MM.1S (cell line): ENCODE data around the gene DLGAP1.
A peak's percentile ranks its signal among the peaks of the same experiment; 100 is the strongest.

Source experiments
- DNase-seq: peaks from one replicate; pipeline ENCODE4 v3.0.0-alpha.2; 2015
- H2AFZ ChIP-seq: fragments of 300-600 bp; sonication (generic); 2 replicates; pipeline ENCODE4 v1.6.0; 2016; ENCODE audit warnings: antibody characterized with exemption, low read length
- H3F3A ChIP-seq: fragments of 300-600 bp; sonication (generic); 2 replicates; pipeline ENCODE4 v1.6.1; 2016; ENCODE audit warnings: mild to moderate bottlenecking, antibody characterized with exemption, low read length, moderate library complexity, mixed read lengths; ENCODE audit not compliant: insufficient read depth
- H3K27ac ChIP-seq: fragments of 300-600 bp; sonication (generic); 2 replicates; pipeline ENCODE4 v1.5.1; 2016; ENCODE audit warnings: mild to moderate bottlenecking, low read length
- H3K27me3 ChIP-seq: fragments of 300-600 bp; sonication (generic); replicated peaks from 2 replicates; pipeline ENCODE4 v1.6.0; 2016; ENCODE audit warnings: low read length; ENCODE audit not compliant: insufficient read depth
- H3K36me3 ChIP-seq: fragments of 300-600 bp; sonication (generic); replicated peaks from 2 replicates; pipeline ENCODE4 v1.6.1; 2016; ENCODE audit warnings: mild to moderate bottlenecking, low read length, mixed read lengths; ENCODE audit not compliant: insufficient read depth
- H3K4me1 ChIP-seq: fragments of 300-600 bp; sonication (generic); 2 replicates; pipeline ENCODE4 v1.6.1; 2016; ENCODE audit warnings: low read length, mixed read lengths
- H3K4me2 ChIP-seq: fragments of 300-600 bp; sonication (generic); 2 replicates; pipeline ENCODE4 v1.6.0; 2016; ENCODE audit warnings: low read depth, low read length
- H3K4me3 ChIP-seq: fragments of 300-600 bp; sonication (generic); 2 replicates; pipeline ENCODE4 v1.5.1; 2016; ENCODE audit warnings: low read length, mixed read lengths
- H3K79me2 ChIP-seq: fragments of 300-600 bp; sonication (generic); 2 replicates; pipeline ENCODE4 v1.6.1; 2016; ENCODE audit warnings: mixed run types, low read length, mixed read lengths
- H3K9ac ChIP-seq: fragments of 300-600 bp; sonication (generic); 2 replicates; pipeline ENCODE4 v1.6.1; 2016; ENCODE audit warnings: low read length, mixed read lengths
- H3K9me2 ChIP-seq: fragments of 300-600 bp; sonication (generic); replicated peaks from 2 replicates; pipeline ENCODE4 v1.6.1; 2016; ENCODE audit warnings: mild to moderate bottlenecking, low read length, mixed read lengths; ENCODE audit not compliant: insufficient read depth
- H3K9me3 ChIP-seq: fragments of 300-600 bp; sonication (generic); replicated peaks from 2 replicates; pipeline ENCODE4 v1.6.1; 2016; ENCODE audit warnings: mild to moderate bottlenecking, low read length, mixed read lengths; ENCODE audit not compliant: insufficient read depth
- H4K20me1 ChIP-seq: fragments of 300-600 bp; sonication (generic); 2 replicates; pipeline ENCODE4 v1.6.1; 2016; ENCODE audit warnings: mild to moderate bottlenecking, low read length, moderate library complexity, mixed read lengths; ENCODE audit not compliant: insufficient read depth
- EZH2 ChIP-seq: fragments of 300-600 bp; sonication (generic); optimal IDR thresholded peaks from 2 replicates; pipeline ENCODE3; 2017; ENCODE audit warnings: low read depth, mild to moderate bottlenecking, antibody characterized with exemption, low read length, mixed read lengths
- EZH2phosphoT487 ChIP-seq: fragments of 300-600 bp; sonication (generic); IDR thresholded peaks from 2 replicates; pipeline ENCODE4 v1.6.1; 2018; ENCODE audit warnings: antibody characterized with exemption, low read length
- TF ChIP-seq, protein P1 (sequence below): fragments of 300-600 bp; sonication (generic); IDR thresholded peaks from 2 replicates; pipeline ENCODE4 v1.5.1; 2016; ENCODE audit warnings: antibody characterized with exemption, low read length, mixed read lengths

DLGAP1 gene

DNA sequence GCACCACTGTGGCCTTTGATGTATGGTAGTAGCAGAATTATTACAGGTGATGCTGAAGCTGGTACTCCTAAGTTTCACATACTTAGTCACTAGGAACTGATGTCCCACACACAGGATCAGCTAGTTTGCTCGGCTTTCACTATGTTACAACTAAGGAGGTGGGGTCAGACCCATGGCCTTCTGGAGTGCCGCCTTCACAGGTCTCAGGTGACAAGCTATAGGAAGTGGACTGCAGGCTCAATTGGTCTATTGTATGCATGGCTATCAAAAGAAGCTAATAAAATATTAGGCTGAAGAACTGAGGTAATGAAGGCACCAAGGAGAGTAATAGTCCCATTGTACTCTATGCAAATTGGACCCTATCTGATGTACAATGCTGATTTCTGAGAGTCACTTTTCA, 170.6 kb downstream of the DLGAP1 start:
- H3K4me3 ChIP-seq: no peak overlapping the region
- no peaks in the 10 kb centered on the region for H3K27me3 ChIP-seq
- H3K27ac ChIP-seq: no peak overlapping the region
- no peaks in the 10 kb centered on the region for H3F3A ChIP-seq
- no peaks in the 10 kb centered on the region for H3K36me3 ChIP-seq
- no peaks in the 10 kb centered on the region for H3K9me2 ChIP-seq
- TF ChIP-seq, protein P1, sequence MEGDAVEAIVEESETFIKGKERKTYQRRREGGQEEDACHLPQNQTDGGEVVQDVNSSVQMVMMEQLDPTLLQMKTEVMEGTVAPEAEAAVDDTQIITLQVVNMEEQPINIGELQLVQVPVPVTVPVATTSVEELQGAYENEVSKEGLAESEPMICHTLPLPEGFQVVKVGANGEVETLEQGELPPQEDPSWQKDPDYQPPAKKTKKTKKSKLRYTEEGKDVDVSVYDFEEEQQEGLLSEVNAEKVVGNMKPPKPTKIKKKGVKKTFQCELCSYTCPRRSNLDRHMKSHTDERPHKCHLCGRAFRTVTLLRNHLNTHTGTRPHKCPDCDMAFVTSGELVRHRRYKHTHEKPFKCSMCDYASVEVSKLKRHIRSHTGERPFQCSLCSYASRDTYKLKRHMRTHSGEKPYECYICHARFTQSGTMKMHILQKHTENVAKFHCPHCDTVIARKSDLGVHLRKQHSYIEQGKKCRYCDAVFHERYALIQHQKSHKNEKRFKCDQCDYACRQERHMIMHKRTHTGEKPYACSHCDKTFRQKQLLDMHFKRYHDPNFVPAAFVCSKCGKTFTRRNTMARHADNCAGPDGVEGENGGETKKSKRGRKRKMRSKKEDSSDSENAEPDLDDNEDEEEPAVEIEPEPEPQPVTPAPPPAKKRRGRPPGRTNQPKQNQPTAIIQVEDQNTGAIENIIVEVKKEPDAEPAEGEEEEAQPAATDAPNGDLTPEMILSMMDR: no peak
- TF ChIP-seq EZH2phosphoT487 (no peak), EZH2 (no peak)
- H3K4me2 ChIP-seq: no peak overlapping the region
- no peaks in the 10 kb centered on the region for H4K20me1 ChIP-seq
- H3K9ac ChIP-seq: no peak overlapping the region
- H2AFZ ChIP-seq: no peak overlapping the region
- no peaks in the 10 kb centered on the region for H3K79me2 ChIP-seq
- H3K9me3 ChIP-seq: no peaks in the 10 kb centered on the region
- no peak for DNase-seq
- H3K4me1 ChIP-seq: no peaks in the 10 kb centered on the region

DNA sequence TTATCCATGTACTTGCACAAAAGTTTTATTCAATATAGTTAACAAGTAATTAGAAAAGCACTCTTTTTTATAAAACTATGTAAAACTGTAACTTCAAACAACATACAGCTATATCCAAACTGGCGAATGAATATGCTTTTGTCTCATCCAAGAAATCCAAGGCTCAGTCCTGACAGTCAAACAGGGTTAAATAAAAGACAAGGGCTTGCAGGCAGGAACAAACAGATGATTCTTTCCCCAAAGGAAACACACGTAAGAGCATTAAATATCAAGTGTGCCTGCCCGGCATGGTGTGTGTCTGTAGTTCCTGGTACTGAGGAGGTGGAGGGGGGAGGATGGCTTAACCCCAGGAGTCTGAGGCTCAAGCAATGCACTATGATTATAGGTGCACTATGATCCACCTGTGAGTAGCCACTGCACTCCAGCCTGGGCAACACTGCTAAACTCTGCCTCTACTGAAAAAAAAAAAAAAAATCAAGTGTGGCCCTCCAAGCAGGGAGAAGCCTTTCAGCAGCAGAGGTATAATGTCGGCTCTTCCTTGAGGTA, 171.3 kb downstream of the DLGAP1 start:
- Histone ChIP-seq H3K79me2 (no peaks in the 10 kb centered on the region), H3K27ac (no peak overlapping the region), H3K9me2 (no peaks in the 10 kb centered on the region), H2AFZ (no peak overlapping the region), H3K4me1 (no peaks in the 10 kb centered on the region), H4K20me1 (no peaks in the 10 kb centered on the region), H3K9me3 (no peaks in the 10 kb centered on the region), H3K4me2 (no peak overlapping the region), H3K9ac (no peak overlapping the region), H3K27me3 (no peaks in the 10 kb centered on the region), H3F3A (no peaks in the 10 kb centered on the region), H3K36me3 (no peaks in the 10 kb centered on the region), H3K4me3 (no peak overlapping the region)
- DNase-seq: no peak
- no peak for TF ChIP-seq EZH2

DNA sequence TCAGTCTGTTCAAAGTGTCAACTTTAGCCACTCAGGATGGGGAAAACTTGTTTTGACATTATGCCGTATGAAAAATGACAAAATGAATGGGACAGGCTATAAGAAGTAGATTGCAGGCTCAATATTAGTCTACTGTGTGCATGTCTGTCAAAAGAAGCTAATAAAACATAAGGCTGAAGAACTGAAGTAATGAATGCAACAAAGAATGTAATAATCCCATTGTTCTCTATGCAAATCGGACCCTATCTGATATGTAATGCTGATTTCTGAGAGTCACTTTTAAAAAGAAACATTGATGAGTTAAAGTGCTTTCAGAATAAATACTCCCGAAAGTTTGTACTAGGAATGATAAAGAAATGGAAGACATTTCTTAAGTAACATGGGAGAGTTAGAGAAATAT, 172.2 kb downstream of the DLGAP1 start:
- H3K9me3 ChIP-seq: no peaks in the 10 kb centered on the region
- no peak overlapping the region for H3K4me3 ChIP-seq
- H3K27ac ChIP-seq: no peak overlapping the region
- TF ChIP-seq EZH2 (no peak), EZH2phosphoT487 (no peak)
- TF ChIP-seq, protein P1: no peak
- no peaks in the 10 kb centered on the region for H4K20me1 ChIP-seq
- H3K9me2 ChIP-seq: no peaks in the 10 kb centered on the region
- H3K4me1 ChIP-seq: no peaks in the 10 kb centered on the region
- no peak for DNase-seq
- H3K79me2 ChIP-seq: no peaks in the 10 kb centered on the region
- no peak overlapping the region for H3K9ac ChIP-seq
- no peak overlapping the region for H2AFZ ChIP-seq
- H3F3A ChIP-seq: no peaks in the 10 kb centered on the region
- H3K27me3 ChIP-seq: no peaks in the 10 kb centered on the region
- no peaks in the 10 kb centered on the region for H3K36me3 ChIP-seq
- no peak overlapping the region for H3K4me2 ChIP-seq

DNA sequence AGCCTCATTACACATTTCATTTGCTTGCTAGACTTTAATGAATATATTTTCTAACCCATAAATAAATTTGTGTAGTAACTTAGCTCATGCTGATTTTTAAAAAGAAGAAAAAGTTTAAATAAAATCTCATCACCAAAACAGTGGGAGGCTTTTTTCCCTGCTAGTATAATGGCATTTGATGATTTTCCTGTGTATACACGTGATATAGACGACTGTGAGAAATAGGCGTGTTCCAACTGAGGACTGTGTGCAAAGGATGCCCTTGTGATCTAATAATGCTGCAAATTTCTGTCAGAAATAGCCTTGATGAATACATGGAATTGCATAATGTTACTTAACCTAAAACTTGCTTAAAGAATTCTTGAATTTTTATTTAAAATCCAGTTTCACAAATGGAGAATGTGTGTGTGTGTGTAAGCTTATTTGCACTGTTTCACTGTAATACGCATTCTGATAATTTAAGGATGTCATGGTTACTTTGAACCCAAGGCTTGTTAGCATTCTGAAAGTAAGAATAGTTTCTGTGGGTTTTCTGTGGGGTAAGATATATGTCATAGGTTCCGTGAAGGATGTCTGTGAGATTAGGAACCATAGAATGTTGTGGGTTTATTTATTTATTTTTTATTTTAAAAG, 178.0 kb downstream of the DLGAP1 start:
- no peaks in the 10 kb centered on the region for H3K36me3 ChIP-seq
- H2AFZ ChIP-seq: no peak overlapping the region
- H3K4me2 ChIP-seq: no peak overlapping the region
- H3K27me3 ChIP-seq: no peaks in the 10 kb centered on the region
- no peaks in the 10 kb centered on the region for H3K4me1 ChIP-seq
- peak; percentile 16 for DNase-seq
- H3K79me2 ChIP-seq: no peaks in the 10 kb centered on the region
- no peak overlapping the region for H3K9ac ChIP-seq
- no peaks in the 10 kb centered on the region for H4K20me1 ChIP-seq
- TF ChIP-seq, protein P1: no peak
- no peak for TF ChIP-seq EZH2
- no peak for TF ChIP-seq EZH2phosphoT487
- no peaks in the 10 kb centered on the region for H3F3A ChIP-seq
- no peak overlapping the region for H3K27ac ChIP-seq
- no peaks in the 10 kb centered on the region for H3K9me3 ChIP-seq
- no peak overlapping the region for H3K4me3 ChIP-seq
- no peaks in the 10 kb centered on the region for H3K9me2 ChIP-seq
